GM18907 (cell line): ENCODE measurements around the gene NKX6-2.
"Not testable (repeated sequence)": the region's sequence is repeated elsewhere in the genome, so short reads cannot be mapped to it uniquely, and the experiment has no call there.

Experiments
- ATAC-seq: cut with Tn5 transposase; IDR thresholded peaks from one replicate; pipeline ENCODE4 v1.9.1; 2021; ENCODE audit warnings: mild to moderate bottlenecking, moderate library complexity; ENCODE audit not compliant: unreplicated experiment

Gene NKX6-2

DNA sequence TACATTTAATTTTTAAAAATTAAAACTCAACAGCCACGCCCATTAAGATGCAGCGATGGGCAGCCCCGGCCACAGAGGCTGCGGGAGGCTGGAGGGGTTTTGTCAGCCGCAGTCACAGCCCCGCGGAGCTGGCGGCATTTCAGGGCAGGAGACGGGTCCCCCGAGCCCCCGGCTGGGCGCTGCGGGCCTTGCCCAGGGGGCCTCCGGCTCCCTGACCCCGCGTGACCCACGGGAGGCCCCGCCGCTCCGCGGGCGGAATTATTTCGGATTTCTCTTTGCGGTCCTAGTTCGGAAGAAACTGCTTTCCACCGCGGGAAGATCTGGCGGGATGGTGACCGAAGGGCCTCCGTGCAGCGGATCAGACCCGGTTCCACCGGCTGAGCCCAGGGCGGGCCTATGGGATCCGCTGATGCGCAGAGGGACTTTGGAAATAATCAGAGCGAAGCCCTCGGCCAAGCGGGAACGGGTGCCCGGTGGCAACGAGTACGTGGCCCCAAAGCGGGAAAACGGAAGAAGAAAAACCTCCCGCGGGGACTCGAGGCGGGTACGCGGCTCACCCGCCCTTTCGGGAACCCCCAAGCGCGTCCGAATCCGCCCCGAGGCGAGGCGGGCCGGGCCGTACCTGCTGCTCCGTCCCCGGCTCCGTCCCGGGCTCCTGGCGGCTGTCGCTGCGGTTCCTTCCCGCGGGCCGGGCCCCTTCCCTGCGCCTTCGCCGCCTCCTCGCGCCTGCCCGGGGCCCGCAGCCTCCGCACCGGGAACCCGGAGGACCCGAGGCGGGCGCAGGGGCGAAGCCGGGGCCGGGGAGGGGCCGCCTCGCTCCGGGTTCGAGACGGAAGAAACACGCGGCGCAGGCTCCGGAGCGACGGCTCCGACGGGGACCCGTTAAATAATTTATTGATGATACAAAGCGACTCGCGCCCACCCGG is 1.7 kb downstream of the NKX6-2 start:
- no peak for ATAC-seq

DNA sequence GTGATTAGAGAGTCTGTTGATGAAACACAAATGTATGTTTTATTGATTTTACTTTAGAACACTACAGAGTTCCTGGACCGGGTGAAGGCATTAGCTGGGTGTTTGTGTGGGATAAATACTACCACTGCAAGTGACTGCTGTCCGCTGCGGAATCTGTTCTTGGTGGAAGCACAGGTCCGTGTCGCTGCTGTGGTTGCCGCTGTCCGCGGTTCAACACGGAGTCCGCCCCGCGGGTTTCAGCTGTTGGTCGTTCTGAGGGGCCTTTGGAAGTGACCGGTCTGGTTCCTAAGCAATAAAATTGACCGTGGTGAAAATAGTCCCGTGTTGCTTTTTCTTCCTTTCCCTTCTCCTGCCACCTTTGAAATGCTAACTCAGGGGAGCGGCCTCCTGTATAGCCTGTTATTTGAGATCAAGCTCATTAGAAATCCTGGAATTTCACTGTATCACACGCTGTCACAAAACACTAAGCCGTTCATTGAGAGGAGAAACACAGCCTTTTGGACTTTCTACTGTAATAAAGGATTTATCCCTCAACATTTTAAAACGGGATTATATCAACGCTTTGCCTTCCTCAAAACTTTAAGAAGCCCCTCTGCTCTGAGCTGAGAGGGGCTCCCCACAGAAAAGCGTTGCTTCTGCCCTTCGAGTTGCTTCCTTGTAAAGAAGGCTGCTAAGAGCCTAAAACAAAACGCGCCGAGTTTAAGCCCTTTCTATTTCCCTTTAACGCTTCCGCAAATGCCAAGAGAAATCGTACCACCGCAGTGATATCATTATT is 2.6 kb downstream of the NKX6-2 start:
- ATAC-seq: no peak

DNA sequence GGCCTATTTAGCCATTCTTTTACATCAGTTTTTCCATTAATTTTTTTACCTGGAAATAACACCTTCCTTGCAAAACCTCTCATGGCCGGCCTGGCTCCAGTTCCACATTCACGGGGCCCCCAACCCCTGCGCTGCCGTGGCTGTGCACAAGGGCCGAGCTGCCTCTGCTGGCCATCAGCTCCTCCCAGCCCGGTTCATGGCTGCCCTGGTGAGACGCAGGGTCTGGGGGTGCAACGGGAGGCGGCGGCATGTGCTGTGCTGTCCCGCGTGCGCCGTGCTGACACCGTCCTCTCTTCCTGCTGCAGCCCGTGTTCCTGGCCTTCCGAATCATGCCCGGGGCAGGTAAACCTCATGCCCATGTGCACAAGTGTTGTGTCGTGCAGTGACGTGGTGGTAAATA is 4.4 kb downstream of the NKX6-2 start:
- ATAC-seq: no peak

DNA sequence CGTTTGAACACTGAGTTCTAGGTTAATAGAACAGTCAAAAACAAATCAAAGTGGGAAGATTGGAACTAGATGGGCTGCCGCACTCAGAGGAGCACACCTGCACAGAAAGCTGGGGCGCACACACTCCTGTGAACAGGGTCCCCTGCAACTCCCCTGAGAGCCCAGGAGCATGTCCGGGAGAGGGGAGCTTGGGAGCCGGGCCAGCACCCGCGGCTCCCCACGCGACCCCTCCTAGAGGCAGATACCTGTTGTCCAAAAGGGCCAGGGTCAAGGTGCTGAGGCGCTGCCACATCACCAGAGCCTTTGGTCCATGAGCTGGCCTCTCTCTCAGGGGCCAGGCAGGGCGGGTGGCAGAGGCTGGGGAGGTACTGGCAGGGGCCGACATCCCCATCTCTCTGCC is 5.6 kb downstream of the NKX6-2 start:
- ATAC-seq: no peak

DNA sequence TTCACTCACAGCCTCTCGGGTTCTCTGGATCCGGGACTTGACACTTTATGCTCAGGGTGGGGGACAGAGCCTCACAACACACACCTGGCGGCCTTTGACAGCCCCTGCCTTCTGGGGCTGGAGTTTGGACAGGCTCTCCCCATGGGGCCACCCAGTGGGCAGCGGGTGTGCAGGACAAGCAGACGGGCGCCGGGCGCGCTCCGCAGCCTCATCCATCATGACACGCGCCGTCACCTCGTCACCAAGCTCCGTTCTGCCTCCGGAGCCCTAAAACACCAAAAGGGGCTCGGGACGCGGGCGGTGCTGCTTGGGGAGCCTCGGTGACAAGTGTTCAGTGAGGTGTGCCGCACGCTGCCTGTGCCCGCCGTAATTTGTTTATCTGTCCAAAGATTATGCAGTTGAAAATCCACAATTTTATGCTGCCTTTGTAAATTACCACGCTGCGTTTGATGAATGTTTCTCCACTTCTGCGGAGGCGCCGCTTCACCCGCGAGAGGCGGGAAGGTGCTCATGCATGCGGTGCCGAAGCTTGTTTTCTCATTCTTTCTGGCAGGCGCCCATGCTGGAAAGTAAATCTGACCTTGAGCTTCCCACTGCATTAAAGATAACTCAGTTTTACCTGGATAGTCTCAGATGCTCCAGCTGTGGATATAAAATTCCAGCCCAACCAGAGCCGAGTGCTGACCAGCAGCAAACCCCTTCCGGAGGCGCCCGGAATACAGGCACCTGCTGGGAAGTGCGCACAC is 6.2 kb downstream of the NKX6-2 start:
- no peak for ATAC-seq

DNA sequence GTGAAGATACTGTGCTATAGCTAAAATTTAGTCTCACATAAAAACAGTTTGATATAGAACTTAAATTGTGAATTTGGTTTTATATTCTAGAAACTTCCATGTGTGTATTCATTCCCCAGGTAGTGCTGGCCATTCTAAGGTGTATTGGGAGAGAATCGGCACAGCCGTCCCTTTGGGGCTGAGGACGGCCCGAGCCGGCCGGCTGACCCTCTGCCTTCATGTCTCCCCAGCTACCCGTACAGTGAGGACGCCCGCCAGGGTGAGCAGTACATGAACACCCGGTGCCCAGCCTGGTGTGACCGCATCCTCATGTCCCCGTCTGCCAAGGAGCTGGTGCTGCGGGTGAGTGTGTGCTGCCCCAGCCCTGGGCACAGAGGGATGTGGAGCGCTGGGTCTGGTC is 8.5 kb downstream of the NKX6-2 start:
- no peak for ATAC-seq

GRCh38 chr10:132776821-132777220 is 9.1 kb downstream of the NKX6-2 start:
- no peak for ATAC-seq

DNA sequence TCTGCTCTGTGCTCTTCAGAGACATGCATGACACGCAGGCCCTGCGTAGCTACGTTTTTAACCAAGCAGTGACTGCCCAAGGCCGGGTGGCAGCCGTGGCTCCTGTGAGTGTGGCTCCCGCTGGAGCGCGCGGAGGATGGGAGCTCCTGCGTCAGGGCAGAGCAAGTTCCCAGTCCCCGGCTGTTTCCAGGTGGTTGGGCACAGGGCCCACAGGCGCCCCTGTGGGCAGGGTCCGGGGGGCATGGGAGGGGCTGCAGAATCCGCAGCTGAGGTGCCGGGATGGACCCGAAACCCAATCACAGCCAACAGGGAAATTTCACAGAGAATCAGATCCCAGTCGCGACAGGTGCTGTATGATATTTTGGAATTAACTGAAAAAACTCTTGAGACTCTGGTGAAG is 9.8 kb downstream of the NKX6-2 start:
- ATAC-seq: no peak

DNA sequence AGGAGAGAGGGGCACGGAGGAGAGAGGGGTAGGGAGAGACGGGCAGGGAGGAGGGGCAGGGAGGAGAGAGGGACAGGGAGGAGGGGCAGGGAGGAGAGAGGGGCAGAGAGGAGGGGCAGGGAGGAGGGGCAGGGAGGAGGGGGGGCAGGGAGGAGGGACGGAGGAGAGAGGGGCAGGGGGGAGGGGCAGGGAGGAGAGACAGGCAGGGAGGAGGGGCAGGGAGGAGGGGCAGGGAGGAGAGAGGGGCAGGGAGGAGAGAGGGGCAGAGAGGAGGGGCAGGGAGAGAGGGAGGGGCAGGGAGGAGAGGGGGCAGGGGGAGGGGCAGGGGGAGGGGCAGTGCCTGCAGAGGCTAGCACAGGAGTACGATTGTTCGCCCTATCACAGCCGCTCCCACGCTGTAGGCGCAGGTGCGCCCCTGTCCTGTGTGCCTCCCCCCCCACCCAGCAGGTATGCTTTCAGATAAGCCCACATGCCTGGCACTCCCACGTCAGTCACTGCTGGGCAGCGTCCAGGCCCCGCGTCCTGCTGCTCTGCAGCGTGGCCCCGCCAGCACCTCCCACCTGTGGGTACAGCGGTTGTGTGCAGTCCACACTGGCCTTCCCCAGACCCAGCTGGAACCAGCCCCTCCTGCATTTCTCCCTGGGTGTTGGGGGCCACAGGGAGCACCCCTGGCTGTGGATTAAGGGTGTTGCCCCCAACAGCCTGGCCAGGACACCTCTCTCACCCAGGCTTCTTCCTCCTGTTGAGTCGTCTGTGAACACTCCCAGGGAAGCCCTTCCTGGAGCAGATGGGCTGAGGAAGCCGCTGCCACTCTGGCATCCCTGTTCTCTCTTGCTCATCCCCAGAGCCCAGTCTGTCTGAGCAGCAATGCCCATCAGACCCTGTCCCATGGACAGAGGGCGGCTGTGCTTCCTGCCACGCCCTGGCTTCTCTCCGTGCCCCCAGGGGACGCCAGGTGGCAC is 10.8 kb downstream of the NKX6-2 start:
- ATAC-seq: no peak

DNA sequence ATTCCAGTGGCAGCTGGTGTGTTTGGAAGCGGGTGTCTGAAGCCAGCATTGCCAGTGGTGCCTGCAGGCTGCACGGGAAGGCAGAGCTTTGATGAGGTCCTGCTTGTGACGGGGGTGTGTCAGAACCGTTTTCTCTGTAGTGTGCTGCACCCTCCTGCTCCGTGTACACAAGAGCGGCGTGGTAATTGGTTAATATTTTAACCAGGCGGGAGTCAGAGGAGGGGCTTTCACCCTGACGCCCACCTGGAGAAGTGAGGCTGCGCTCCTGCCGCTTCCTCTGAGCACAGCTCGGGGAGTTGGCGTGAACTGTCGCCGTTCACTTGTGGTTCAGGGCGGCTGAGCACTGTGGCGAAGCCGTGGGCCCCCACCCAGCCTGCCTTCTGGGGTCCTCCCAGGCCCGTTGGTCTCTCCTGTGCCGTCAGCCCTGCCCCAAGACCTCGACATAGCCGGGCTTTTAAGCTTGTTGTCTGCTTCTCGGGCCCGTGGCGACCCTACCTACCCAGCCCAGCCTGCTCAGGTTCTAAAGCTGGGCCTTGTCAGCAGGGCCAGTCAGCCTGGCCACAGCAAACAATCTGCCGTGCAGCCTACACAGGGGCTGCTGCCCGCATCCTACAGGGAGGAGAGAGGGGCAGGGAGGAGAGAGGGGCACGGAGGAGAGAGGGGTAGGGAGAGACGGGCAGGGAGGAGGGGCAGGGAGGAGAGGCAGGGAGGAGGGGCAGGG is 11.6 kb downstream of the NKX6-2 start:
- ATAC-seq: no peak

DNA sequence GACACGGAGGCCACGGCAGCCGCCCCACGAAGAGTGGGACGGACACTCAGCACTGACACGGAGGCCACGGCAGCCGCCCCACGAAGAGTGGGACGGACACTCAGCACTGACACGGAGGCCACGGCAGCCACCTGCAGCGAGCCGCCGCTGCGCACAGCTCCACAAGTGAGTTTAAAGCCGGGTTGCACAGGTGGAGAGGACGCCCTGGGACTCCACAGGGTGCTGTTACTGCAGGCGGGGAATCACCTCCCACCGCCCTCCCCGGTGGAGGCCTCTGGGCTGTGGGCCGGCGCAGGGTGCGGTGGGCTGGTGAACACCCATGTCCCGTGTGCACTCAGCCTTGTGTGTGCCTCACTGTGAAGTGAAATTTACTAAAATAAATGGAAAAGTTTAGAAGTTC is 13.1 kb downstream of the NKX6-2 start:
- not testable (repeated sequence) for ATAC-seq

DNA sequence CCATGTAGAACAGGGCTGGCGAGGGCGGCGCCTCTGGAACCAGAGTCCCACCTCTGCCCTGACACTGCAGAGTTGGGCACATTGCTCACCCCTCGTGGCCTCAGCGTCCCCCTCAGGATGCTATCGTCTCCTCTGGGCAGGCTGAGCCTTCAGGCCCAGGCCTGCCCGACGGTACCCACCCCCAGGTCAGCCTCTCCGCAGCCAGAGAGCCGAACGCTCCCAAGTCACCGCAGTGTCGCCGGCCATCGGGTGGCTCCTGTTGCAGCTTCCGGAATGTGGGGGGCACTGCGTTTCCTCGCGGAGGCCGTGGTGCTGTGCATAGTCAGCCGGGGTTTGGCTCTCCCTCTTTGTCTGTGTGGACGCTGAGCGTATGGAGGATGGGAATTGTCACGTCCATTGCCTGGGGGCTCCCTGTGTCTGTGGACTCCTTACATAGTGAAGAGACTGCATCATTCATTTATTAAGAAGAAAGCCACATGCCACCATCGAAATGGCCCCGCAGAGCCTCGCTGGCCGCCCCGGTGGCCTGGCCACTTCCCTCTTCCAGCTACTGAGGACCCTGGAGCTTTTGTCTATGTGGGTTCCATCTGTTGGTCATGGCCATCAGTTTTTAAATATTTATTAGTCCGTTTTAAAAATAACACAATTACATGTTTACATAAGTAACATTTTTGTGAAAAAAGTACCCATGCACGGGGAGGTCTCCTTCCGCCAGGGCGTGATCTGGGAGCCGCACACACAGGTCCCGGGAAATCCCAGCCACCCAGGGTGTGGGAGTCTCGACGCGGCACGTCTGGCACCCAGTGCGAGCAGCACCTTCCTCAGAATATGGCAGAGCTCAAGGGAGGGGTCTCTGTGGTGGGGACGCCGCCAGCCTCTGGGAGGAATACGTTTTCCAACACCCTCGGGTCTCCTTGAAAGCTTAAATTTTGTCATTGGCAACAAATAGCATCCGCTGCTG is 15.6 kb downstream of the NKX6-2 start:
- no peak for ATAC-seq

GRCh38 chr10:132768346-132769248 is 17.4 kb downstream of the NKX6-2 start:
- no peak for ATAC-seq

- no peak for ATAC-seq
These were observed 19.7 kb downstream of the NKX6-2 start for GRCh38 chr10:132766291-132766690.

DNA sequence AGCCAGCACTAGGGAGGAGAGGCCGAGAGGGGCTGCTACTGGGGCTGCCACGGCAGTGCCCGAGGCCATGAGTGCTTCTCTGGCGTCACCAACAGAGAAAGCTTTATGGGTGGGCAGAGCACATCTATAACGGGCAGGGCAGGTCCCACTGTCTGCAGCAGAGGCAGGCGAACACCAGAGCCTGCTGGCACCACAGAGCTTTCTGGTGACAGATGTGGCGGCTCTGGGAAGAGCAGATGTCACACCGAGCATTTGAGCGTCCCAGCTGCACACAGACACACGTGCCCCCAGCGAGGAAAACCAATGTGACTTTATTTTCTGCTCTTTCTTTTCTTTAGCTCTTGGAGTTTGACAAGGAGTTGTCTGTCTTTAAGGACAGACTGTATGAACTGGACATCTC is 20.5 kb downstream of the NKX6-2 start:
- ATAC-seq: no peak

DNA sequence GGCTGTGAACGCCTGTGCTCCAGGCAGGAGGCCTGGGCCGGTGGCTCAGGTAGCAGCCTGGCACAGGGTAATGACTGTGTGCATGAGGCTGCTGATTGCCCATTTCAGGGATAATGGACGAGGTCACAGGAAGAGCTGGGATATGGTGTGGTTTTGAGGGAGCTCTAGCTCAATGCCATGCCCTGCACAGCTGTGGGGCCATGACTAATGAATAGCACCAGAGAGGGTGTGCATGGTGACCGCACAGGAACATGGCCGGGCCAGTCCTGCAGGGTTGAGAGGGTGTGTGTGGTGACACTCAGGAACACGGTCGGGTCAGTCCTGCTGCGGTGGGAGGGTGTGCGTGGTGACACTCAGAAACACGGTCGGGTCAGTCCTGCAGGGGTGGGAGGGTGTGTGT is 21.8 kb downstream of the NKX6-2 start:
- ATAC-seq: no peak

GRCh38 chr10:132763545-132763944 is 22.4 kb downstream of the NKX6-2 start:
- ATAC-seq: no peak
